Measurements from ENCODE around the gene CNNM2.

- TF ChIP-seq POLR2A (IDR thresholded peaks at IDR 0.05; ENCODE audit: low read depth, low read length): no peak
- no peak for TF ChIP-seq POLR2AphosphoS5 (IDR thresholded peaks at IDR 0.05; ENCODE audit: low read depth, low read length)
- TF ChIP-seq TAF1 (IDR thresholded peaks at IDR 0.05; ENCODE audit: borderline replicate concordance, low read depth, low read length): no peak
Measured at GRCh38 chr10:103102195-103102594, 184.1 kb downstream of the CNNM2 start.
